T-helper 2 cell treated with Interferon-gamma antibody and Interleukin-4, amounts not matched to agents 5 μg/mL and 100 μg/mL, for 36 hours (primary cell): Measurements from ENCODE around the gene SMIM45.

ENCODE experiments used
- DNase-seq: peaks from one replicate; pipeline ENCODE4 v3.0.0; 2021; ENCODE audit warnings: low spot score
- H3K27ac Mint-ChIP-seq: one replicate; pipeline ENCODE4 v1.8.0; 2021; ENCODE audit warnings: mild to moderate bottlenecking, mixed read lengths
- H3K27me3 Mint-ChIP-seq: one replicate; pipeline ENCODE4 v1.8.0; 2021; ENCODE audit warnings: low read depth, mixed read lengths
- H3K36me3 Mint-ChIP-seq: one replicate; pipeline ENCODE4 v1.8.0; 2021; ENCODE audit warnings: low read depth, mixed read lengths
- H3K4me1 Mint-ChIP-seq: one replicate; pipeline ENCODE4 v1.8.0; 2021; ENCODE audit warnings: low read depth, mixed read lengths
- H3K4me3 Mint-ChIP-seq: one replicate; pipeline ENCODE4 v1.8.0; 2022; ENCODE audit warnings: mild to moderate bottlenecking, moderate library complexity, mixed read lengths
- H3K9me3 Mint-ChIP-seq: one replicate; pipeline ENCODE4 v1.8.0; 2021; ENCODE audit warnings: mixed read lengths

SMIM45 gene

GRCh38 chr22:41963453-41964111 lies 11.6 kb downstream of the SMIM45 start:
- no peak overlapping the region for H3K27ac Mint-ChIP-seq
- no peaks in the 10 kb centered on the region for H3K36me3 Mint-ChIP-seq
- no peak overlapping the region for H3K4me3 Mint-ChIP-seq
- peaks cover 6% of the 10 kb centered on the region for H3K4me1 Mint-ChIP-seq
- DNase-seq = no peak
- H3K9me3 Mint-ChIP-seq = no peaks in the 10 kb centered on the region
- no peaks in the 10 kb centered on the region for H3K27me3 Mint-ChIP-seq

DNA sequence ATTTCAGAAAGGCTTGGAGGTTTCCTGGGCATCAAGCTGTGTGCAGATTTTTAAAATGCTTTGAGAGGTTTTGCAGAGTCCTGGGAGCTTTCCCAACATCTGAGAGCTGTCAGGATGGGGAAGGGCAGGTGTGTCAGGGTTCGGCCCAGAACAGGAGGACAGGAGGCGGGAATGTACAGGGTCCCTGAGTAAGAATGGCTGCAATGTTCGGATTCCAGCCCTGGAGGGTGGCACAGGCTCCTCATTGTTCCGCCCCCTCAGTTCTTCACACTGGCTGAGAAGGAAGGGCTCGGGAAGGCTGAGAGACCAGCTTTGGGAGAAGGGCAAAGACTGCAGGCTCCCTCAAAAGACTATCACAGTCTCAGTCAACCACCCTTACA lies 12.2 kb downstream of the SMIM45 start:
- no peaks in the 10 kb centered on the region for H3K9me3 Mint-ChIP-seq
- no peaks in the 10 kb centered on the region for H3K27me3 Mint-ChIP-seq
- no peak overlapping the region for H3K27ac Mint-ChIP-seq
- no peak for DNase-seq
- no peak overlapping the region for H3K4me3 Mint-ChIP-seq
- no peaks in the 10 kb centered on the region for H3K36me3 Mint-ChIP-seq
- H3K4me1 Mint-ChIP-seq = peaks cover 6% of the 10 kb centered on the region

GRCh38 chr22:41966225-41966606 lies 14.3 kb downstream of the SMIM45 start:
- no peaks in the 10 kb centered on the region for H3K36me3 Mint-ChIP-seq
- no peaks in the 10 kb centered on the region for H3K9me3 Mint-ChIP-seq
- H3K4me1 Mint-ChIP-seq = peaks cover 3% of the 10 kb centered on the region
- no peak overlapping the region for H3K27ac Mint-ChIP-seq
- DNase-seq = no peak
- no peak overlapping the region for H3K4me3 Mint-ChIP-seq
- no peaks in the 10 kb centered on the region for H3K27me3 Mint-ChIP-seq

DNA sequence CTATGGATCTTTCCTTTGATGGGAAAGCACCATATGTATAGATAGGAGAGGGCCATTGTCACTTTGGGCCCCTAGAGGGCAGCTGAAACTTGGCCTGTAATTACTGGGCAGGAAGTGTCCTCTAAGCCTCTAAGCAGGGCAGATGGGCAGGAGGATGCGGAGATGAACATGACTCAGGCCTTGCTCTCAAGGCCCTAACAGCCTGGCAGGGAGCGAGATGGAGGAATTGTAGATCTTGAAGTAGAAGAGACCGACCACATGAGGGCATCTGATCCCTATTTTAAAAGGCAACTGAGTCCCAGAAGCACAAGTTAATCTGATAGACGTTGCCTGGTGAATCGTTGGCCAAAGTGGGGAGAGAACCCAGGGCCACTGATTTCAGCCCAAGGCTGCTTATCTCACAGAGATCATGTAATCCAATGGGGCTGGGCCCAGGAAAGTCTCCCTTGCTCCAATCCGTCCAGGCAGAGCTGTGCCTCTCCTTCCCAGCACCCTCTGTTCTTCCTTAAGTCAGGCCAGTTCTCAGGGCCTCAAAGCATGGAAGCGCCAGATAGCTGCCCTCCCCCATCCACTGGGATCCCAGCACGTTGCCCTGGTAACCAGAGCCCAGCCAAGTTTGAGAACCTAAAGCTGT lies 14.8 kb downstream of the SMIM45 start:
- H3K4me3 Mint-ChIP-seq = no peak overlapping the region
- peak; percentile 43 for DNase-seq
- H3K4me1 Mint-ChIP-seq = peaks cover 3% of the 10 kb centered on the region
- H3K9me3 Mint-ChIP-seq = no peaks in the 10 kb centered on the region
- no peaks in the 10 kb centered on the region for H3K36me3 Mint-ChIP-seq
- no peak overlapping the region for H3K27ac Mint-ChIP-seq
- H3K27me3 Mint-ChIP-seq = no peaks in the 10 kb centered on the region

DNA sequence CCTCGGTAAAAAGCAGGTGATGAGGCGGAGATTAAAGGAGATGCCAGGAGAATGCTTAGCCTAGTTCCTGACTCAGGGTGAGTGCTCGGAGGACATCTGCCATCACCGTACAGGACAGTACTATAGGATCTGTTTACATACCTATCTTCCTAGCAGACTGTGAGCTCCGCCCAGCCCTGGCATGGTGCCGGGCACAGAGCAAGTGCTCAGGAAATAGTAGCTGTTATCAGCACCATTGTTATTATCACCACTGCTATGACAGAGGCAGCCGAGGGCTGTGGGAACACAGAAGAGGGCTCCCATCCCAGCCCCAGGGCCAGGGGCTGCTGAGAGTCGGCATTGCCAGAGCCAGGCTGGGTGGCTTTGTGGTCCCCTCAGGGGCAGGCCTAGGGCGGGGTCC lies 16.7 kb downstream of the SMIM45 start:
- H3K27ac Mint-ChIP-seq = no peak overlapping the region
- H3K36me3 Mint-ChIP-seq = no peaks in the 10 kb centered on the region
- DNase-seq = no peak
- H3K4me3 Mint-ChIP-seq = no peak overlapping the region
- H3K9me3 Mint-ChIP-seq = no peaks in the 10 kb centered on the region
- H3K4me1 Mint-ChIP-seq = peaks cover 3% of the 10 kb centered on the region
- peaks cover 5% of the 10 kb centered on the region for H3K27me3 Mint-ChIP-seq

GRCh38 chr22:41969110-41969646 lies 17.2 kb downstream of the SMIM45 start, which contains the start of gene SEPTIN3:
TSS of gene SEPTIN3 (plus strand) at chr22:41969443. CDS start at chr22:41971493, 2,050 bp downstream.
- H3K4me1 Mint-ChIP-seq = peaks cover 3% of the 10 kb centered on the region
- no peak within 1 kb of the TSS for H3K4me3 Mint-ChIP-seq
- no peak within 1 kb of the TSS for H3K27ac Mint-ChIP-seq
- peaks cover 7% of the 10 kb centered on the region for H3K27me3 Mint-ChIP-seq
- no peak for DNase-seq
- H3K36me3 Mint-ChIP-seq = no peaks in the 10 kb centered on the region
- no peaks in the 10 kb centered on the region for H3K9me3 Mint-ChIP-seq

GRCh38 chr22:41970601-41971000 lies 18.7 kb downstream of the SMIM45 start:
- Mint-ChIP-seq H3K4me3 (no peak overlapping the region), H3K27ac (no peak overlapping the region)

GRCh38 chr22:41971431-41971830 lies 19.5 kb downstream of the SMIM45 start:
- no peak overlapping the region for H3K27ac Mint-ChIP-seq
- no peaks in the 10 kb centered on the region for H3K9me3 Mint-ChIP-seq
- no peak overlapping the region for H3K4me3 Mint-ChIP-seq
- peaks cover 12% of the 10 kb centered on the region for H3K4me1 Mint-ChIP-seq
- peaks cover 25% of the 10 kb centered on the region for H3K27me3 Mint-ChIP-seq
- H3K36me3 Mint-ChIP-seq = no peaks in the 10 kb centered on the region
- no peak for DNase-seq

More at GRCh38 chr22:41970601-41971000, 18.7 kb downstream of the SMIM45 start:
- Mint-ChIP-seq H3K9me3 (no peaks in the 10 kb centered on the region), H3K4me1 (peaks cover 8% of the 10 kb centered on the region), H3K27me3 (peaks cover 19% of the 10 kb centered on the region), H3K36me3 (no peaks in the 10 kb centered on the region)
- no peak for DNase-seq

- H3K36me3 Mint-ChIP-seq = no peaks in the 10 kb centered on the region
- DNase-seq = no peak
- no peaks in the 10 kb centered on the region for H3K9me3 Mint-ChIP-seq
- peaks cover 42% of the 10 kb centered on the region for H3K27me3 Mint-ChIP-seq
- H3K4me1 Mint-ChIP-seq = peaks cover 10% of the 10 kb centered on the region
- no peak overlapping the region for H3K27ac Mint-ChIP-seq
- H3K4me3 Mint-ChIP-seq = no peak overlapping the region
Observed at GRCh38 chr22:41974691-41975290, 22.8 kb downstream of the SMIM45 start.

DNA sequence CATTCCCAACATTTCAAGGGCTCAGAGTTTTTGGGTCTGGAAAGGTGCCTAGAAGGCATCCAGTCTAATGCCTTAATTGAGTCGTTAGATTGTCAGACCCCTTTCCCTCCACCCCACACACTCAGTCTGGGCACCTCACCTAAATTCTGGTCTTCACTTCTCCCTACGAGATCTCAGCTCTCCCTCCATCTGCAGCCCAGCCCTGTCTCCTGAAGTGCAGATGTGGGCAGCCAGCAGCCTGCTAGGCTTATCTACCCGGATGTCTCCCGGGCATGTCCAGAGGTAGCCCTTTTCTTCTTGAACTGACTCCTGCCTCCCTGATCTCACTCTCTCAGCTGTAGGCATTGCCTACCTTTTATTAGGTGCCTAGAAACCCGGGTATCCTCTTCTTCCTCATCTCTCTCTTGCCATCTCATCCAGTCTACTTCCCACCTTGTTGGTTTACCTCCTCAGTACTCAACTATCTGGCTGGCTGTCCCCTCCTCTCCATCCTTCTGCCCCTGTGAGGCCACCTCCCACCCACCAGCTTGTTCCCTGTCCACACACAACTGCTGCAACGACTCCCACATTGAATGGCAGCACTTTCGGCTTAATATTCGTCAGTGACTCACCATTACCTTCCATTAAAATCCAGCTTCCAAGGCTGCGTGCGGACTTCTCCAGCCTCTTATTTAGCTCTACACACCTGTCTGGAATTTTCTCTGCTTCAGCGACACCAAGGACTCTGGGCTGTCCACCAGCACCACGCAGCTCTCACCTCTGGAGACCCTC lies 23.5 kb downstream of the SMIM45 start:
- no peak for DNase-seq
- peaks cover 42% of the 10 kb centered on the region for H3K27me3 Mint-ChIP-seq
- H3K4me3 Mint-ChIP-seq = peak overlapping the region; percentile 74
- no peaks in the 10 kb centered on the region for H3K36me3 Mint-ChIP-seq
- H3K9me3 Mint-ChIP-seq = no peaks in the 10 kb centered on the region
- peak overlapping the region; percentile 27 for H3K27ac Mint-ChIP-seq
- peaks cover 10% of the 10 kb centered on the region for H3K4me1 Mint-ChIP-seq

DNA sequence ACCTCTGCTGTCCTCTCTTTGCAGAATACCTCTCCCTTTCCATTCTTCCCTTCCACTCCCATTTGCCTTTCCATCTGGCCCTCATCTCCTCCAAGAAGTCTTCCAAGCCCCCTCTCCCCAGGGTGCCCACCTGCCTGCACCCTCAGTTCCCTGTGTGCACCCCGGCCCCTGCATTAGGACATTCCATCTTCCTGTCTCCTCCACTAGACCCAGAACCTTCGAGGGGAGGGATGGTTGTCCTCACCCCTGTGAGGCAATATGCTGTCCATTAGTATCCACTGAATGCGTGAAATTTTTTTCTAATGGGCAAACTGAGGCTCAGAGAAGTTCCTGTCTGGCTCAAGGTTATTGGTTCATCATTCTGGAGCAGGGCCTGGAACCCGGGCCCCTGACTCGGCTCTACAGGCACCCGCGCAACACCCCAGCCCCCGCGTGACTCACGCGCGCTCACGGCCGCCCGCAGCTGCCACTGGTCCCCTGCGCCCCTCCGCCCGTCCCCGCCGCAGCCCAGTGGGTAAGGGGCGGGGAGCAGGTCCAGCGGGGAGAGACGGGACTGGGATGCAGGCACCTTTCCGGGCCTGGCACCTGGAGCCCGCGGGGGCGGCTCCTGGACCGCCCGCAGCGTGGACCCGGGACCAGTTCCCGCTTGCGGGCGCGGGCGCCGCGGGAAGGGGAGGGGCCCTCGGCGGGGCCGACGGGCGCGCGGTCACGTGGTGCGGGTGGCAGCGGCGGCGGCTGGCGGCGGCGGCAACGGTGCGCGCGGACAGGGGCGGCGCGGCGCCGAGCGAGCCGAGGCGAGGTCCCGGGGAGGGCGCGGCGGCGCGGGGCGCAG lies 24.3 kb downstream of the SMIM45 start:
- DNase-seq = peak; percentile 67
- H3K27me3 Mint-ChIP-seq = peaks cover 42% of the 10 kb centered on the region
- H3K9me3 Mint-ChIP-seq = no peaks in the 10 kb centered on the region
- no peaks in the 10 kb centered on the region for H3K36me3 Mint-ChIP-seq
- peak overlapping the region; percentile 74 for H3K4me3 Mint-ChIP-seq
- H3K27ac Mint-ChIP-seq = peak overlapping the region; percentile 27
- H3K4me1 Mint-ChIP-seq = peaks cover 10% of the 10 kb centered on the region

GRCh38 chr22:41976961-41977566 lies 25.1 kb downstream of the SMIM45 start:
- H3K4me1 Mint-ChIP-seq = peaks cover 10% of the 10 kb centered on the region
- H3K27ac Mint-ChIP-seq = no peak overlapping the region
- no peaks in the 10 kb centered on the region for H3K36me3 Mint-ChIP-seq
- H3K4me3 Mint-ChIP-seq = peak overlapping the region; percentile 45
- no peak for DNase-seq
- no peaks in the 10 kb centered on the region for H3K9me3 Mint-ChIP-seq
- peaks cover 42% of the 10 kb centered on the region for H3K27me3 Mint-ChIP-seq

GRCh38 chr22:41978732-41979131 lies 26.8 kb downstream of the SMIM45 start:
- Mint-ChIP-seq H3K4me3 (no peak overlapping the region), H3K36me3 (no peaks in the 10 kb centered on the region), H3K27me3 (peaks cover 37% of the 10 kb centered on the region), H3K4me1 (peaks cover 10% of the 10 kb centered on the region), H3K27ac (no peak overlapping the region), H3K9me3 (no peaks in the 10 kb centered on the region)
- DNase-seq = no peak
